ENCODE results near the gene PLEKHM2.
A peak's percentile ranks its signal among the peaks of the same experiment; 100 is the strongest.
"Not testable (repeated sequence)": the region's sequence is repeated elsewhere in the genome, so short reads cannot be mapped to it uniquely, and the experiment has no call there.

Gene PLEKHM2

GRCh38 chr1:15698201-15698600 is 14.1 kb downstream of the PLEKHM2 start:
- H3F3A ChIP-seq (ENCODE audit: insufficient read depth, low read length) = no peaks in the 10 kb centered on the region
- H3K9me3 ChIP-seq (ENCODE audit: low read length) = no peaks in the 10 kb centered on the region
- no peaks in the 10 kb centered on the region for H3K27me3 ChIP-seq (ENCODE audit: insufficient read depth, low read length)
- H3K27ac ChIP-seq (ENCODE audit: low read depth, low read length, poor library complexity, severe bottlenecking) = peak overlapping the region; percentile 97
- peaks cover 5% of the 10 kb centered on the region; the same call in 1 of the 2 replicates for H3K79me2 ChIP-seq (ENCODE audit: insufficient read depth, low read length)
- peaks cover 38% of the 10 kb centered on the region for H3K4me1 ChIP-seq (ENCODE audit: insufficient read depth, low read length, severe bottlenecking)
- H3K4me2 ChIP-seq (ENCODE audit: low read length) = no peak overlapping the region
- no peaks in the 10 kb centered on the region for H3K36me3 ChIP-seq (ENCODE audit: insufficient read depth, low read length)
- TF ChIP-seq CTCF (IDR thresholded peaks at IDR 0.05; ENCODE audit: low read length) (no peak), EZH2 (IDR thresholded peaks at IDR 0.05; ENCODE audit: borderline replicate concordance, low read length) (no peak)
- H2AFZ ChIP-seq (ENCODE audit: low read length) = no peak overlapping the region
- H3K9me2 ChIP-seq (ENCODE audit: low read depth, low read length) = no peaks in the 10 kb centered on the region
- no peaks in the 10 kb centered on the region for H4K20me1 ChIP-seq (ENCODE audit: insufficient read depth, low read length)
- H3K9ac ChIP-seq (ENCODE audit: low read length) = no peak overlapping the region
- no peak overlapping the region for H3K4me3 ChIP-seq (ENCODE audit: low read depth, low read length, poor library complexity, severe bottlenecking)

- not testable (repeated sequence) for H3K9me2 ChIP-seq (ENCODE audit: low read depth, low read length); H4K20me1 ChIP-seq (ENCODE audit: insufficient read depth, low read length); H3K79me2 ChIP-seq (ENCODE audit: insufficient read depth, low read length); H3K27me3 ChIP-seq (ENCODE audit: insufficient read depth, low read length); H3K27ac ChIP-seq (ENCODE audit: low read depth, low read length, poor library complexity, severe bottlenecking); H3F3A ChIP-seq (ENCODE audit: insufficient read depth, low read length); H2AFZ ChIP-seq (ENCODE audit: low read length); H3K4me3 ChIP-seq (ENCODE audit: low read depth, low read length, poor library complexity, severe bottlenecking); H3K9me3 ChIP-seq (ENCODE audit: low read length); H3K4me2 ChIP-seq (ENCODE audit: low read length); H3K9ac ChIP-seq (ENCODE audit: low read length); H3K36me3 ChIP-seq (ENCODE audit: insufficient read depth, low read length)
- H3K4me1 ChIP-seq (ENCODE audit: insufficient read depth, low read length, severe bottlenecking) = peaks cover 38% of the 10 kb centered on the region
Observed at GRCh38 chr1:15699321-15699720, 15.2 kb downstream of the PLEKHM2 start.

- peaks cover 5% of the 10 kb centered on the region; the same call in 1 of the 2 replicates for H3K79me2 ChIP-seq (ENCODE audit: insufficient read depth, low read length)
- H3K27ac ChIP-seq (ENCODE audit: low read depth, low read length, poor library complexity, severe bottlenecking) = peak overlapping the region; percentile 38
- no peaks in the 10 kb centered on the region for H3K9me3 ChIP-seq (ENCODE audit: low read length)
- H3K36me3 ChIP-seq (ENCODE audit: insufficient read depth, low read length) = no peaks in the 10 kb centered on the region; the same call in 1 of the 2 replicates
- H3K27me3 ChIP-seq (ENCODE audit: insufficient read depth, low read length) = no peaks in the 10 kb centered on the region
- peaks cover 29% of the 10 kb centered on the region for H3K4me1 ChIP-seq (ENCODE audit: insufficient read depth, low read length, severe bottlenecking)
- TF ChIP-seq EZH2 (IDR thresholded peaks at IDR 0.05; ENCODE audit: borderline replicate concordance, low read length) = no peak
- TF ChIP-seq CTCF (IDR thresholded peaks at IDR 0.05; ENCODE audit: low read length) = no peak
- H3K4me3 ChIP-seq (ENCODE audit: low read depth, low read length, poor library complexity, severe bottlenecking) = no peak overlapping the region
- H3K9me2 ChIP-seq (ENCODE audit: low read depth, low read length) = no peaks in the 10 kb centered on the region
- no peak overlapping the region for H3K4me2 ChIP-seq (ENCODE audit: low read length)
- H3K9ac ChIP-seq (ENCODE audit: low read length) = no peak overlapping the region
- no peaks in the 10 kb centered on the region for H4K20me1 ChIP-seq (ENCODE audit: insufficient read depth, low read length)
- H2AFZ ChIP-seq (ENCODE audit: low read length) = no peak overlapping the region
- no peaks in the 10 kb centered on the region for H3F3A ChIP-seq (ENCODE audit: insufficient read depth, low read length)
Observed at GRCh38 chr1:15700508-15700907, 16.4 kb downstream of the PLEKHM2 start.

- Histone ChIP-seq H4K20me1 (ENCODE audit: insufficient read depth, low read length) (no peaks in the 10 kb centered on the region), H3K9me3 (ENCODE audit: low read length) (no peaks in the 10 kb centered on the region), H3K9me2 (ENCODE audit: low read depth, low read length) (no peaks in the 10 kb centered on the region), H3K27me3 (ENCODE audit: insufficient read depth, low read length) (no peaks in the 10 kb centered on the region), H3K4me1 (ENCODE audit: insufficient read depth, low read length, severe bottlenecking) (peaks cover 25% of the 10 kb centered on the region), H3K9ac (ENCODE audit: low read length) (no peak overlapping the region), H3K79me2 (ENCODE audit: insufficient read depth, low read length) (peaks cover 5% of the 10 kb centered on the region; the same call in 1 of the 2 replicates), H3K4me3 (ENCODE audit: low read depth, low read length, poor library complexity, severe bottlenecking) (no peak overlapping the region), H3K36me3 (ENCODE audit: insufficient read depth, low read length) (no peaks in the 10 kb centered on the region; the same call in 1 of the 2 replicates), H3K27ac (ENCODE audit: low read depth, low read length, poor library complexity, severe bottlenecking) (no peak overlapping the region), H3K4me2 (ENCODE audit: low read length) (no peak overlapping the region), H3F3A (ENCODE audit: insufficient read depth, low read length) (no peaks in the 10 kb centered on the region), H2AFZ (ENCODE audit: low read length) (no peak overlapping the region)
- no peak for TF ChIP-seq EZH2 (IDR thresholded peaks at IDR 0.05; ENCODE audit: borderline replicate concordance, low read length)
Observed at GRCh38 chr1:15701784-15702183, 17.7 kb downstream of the PLEKHM2 start.

All from OCI-LY1 (cell line).